Breast epithelium (tissue), 4 donors: ENCODE results near the gene ATXN1. TPM values are rescaled to one million over a fixed set of nuclear protein-coding genes. Genes with fewer than 3 reads are reported as not detected.

ENCODE experiments used
- DNase-seq, 2 donors: peaks; one replicate each; pipeline ENCODE4 v3.0.0-alpha.2; 2019; ENCODE audit warnings: low spot score in 2 of 2
- H3K27ac ChIP-seq, 2 donors: fragments of 200-600 bp; sonication (generic) in 1 of 2; one replicate each; pipeline ENCODE4 v1.5.1; 2016 to 2019; ENCODE audit warnings: mild to moderate bottlenecking in 1 of 2
- H3K27me3 ChIP-seq, 2 donors: fragments of 200-600 bp; sonication (generic) in 1 of 2; one replicate each; pipeline versions ENCODE4 v1.5.1 to v1.6.0; 2017 to 2019; ENCODE audit warnings: control low read depth in 1 of 2, mild to moderate bottlenecking in 1 of 2
- H3K36me3 ChIP-seq: fragments of 200-600 bp; one replicate; pipeline ENCODE4 v1.5.1; 2019
- H3K4me1 ChIP-seq, 2 donors: fragments of 200-600 bp; sonication (generic); one replicate each; pipeline ENCODE4 v1.5.1; 2016 to 2019; ENCODE audit warnings: control low read depth in 1 of 2
- H3K4me3 ChIP-seq, 3 donors: fragments of 200-600 bp; sonication (generic); 1 replicate in 2 of 3; 2 replicates in 1 of 3; pipeline ENCODE4 v1.5.1; 2016 to 2019; ENCODE audit warnings: mild to moderate bottlenecking in 3 of 3, moderate library complexity in 2 of 3
- H3K9me3 ChIP-seq, 2 donors: fragments of 200-600 bp; sonication (generic) in 1 of 2; one replicate each; pipeline ENCODE4 v1.5.1; 2016 to 2019; ENCODE audit warnings: control low read depth in 1 of 2
- CTCF ChIP-seq, 3 donors: fragments of 450-650 bp; IDR thresholded peaks; one replicate each; pipeline ENCODE4 v1.5.1; 2016 to 2017; ENCODE audit warnings: antibody characterized with exemption in 3 of 3, mild to moderate bottlenecking in 3 of 3, moderate library complexity in 3 of 3
- POLR2A ChIP-seq: fragments of 450-650 bp; IDR thresholded peaks from one replicate; pipeline ENCODE4 v1.6.1; 2016; ENCODE audit warnings: antibody characterized with exemption, mild to moderate bottlenecking, moderate library complexity
- POLR2AphosphoS5 ChIP-seq, 3 donors: sonication (generic); formaldehyde crosslinking; IDR thresholded peaks; one replicate each; pipeline ENCODE4 v1.6.1; 2017; ENCODE audit warnings: antibody characterized with exemption in 3 of 3
- intact Hi-C: fragments of 100-400 bp; cut with DNase I; formaldehyde crosslinking; loops from one replicate; pipeline ENCODE4 v1.15.1; 2023; ENCODE audit warnings: low total_unique reads
- total RNA-seq, 3 donors: library from RNA; depleted of rRNA; stranded (reverse); fragments of >200 nt; gene quantifications; one replicate each; pipeline ENCODE4 v1.1.0, GENCODE V29; 2016

Gene ATXN1
- total RNA-seq, 3 donors from 2014 or later = 26.7 to 63.2 (median 37.4) TPM

- intact Hi-C loops = loop anchor here (5.0 kb wide), 1 partner anchor 675 kb away; no protein-coding TSS in a partner anchor
- H3K27ac ChIP-seq = no peak overlapping the region
- H3K4me1 ChIP-seq = no peaks in the 10 kb centered on the region
- H3K36me3 ChIP-seq = no peaks in the 10 kb centered on the region
- TF ChIP-seq CTCF (IDR thresholded peaks at IDR 0.05) = no peak
- TF ChIP-seq POLR2A = no peak
- no peak for TF ChIP-seq POLR2AphosphoS5 (IDR thresholded peaks at IDR 0.05)
- no peaks in the 10 kb centered on the region for H3K27me3 ChIP-seq
- H3K4me3 ChIP-seq = no peak overlapping the region
- no peaks in the 10 kb centered on the region for H3K9me3 ChIP-seq
- no peak for DNase-seq
These were observed 159.2 kb downstream of the ATXN1 start for GRCh38 chr6:16602035-16602434.

GRCh38 chr6:16600701-16601100, 160.6 kb downstream of the ATXN1 start:
- Histone ChIP-seq H3K27ac (no peak overlapping the region), H3K27me3 (no peaks in the 10 kb centered on the region), H3K36me3 (no peaks in the 10 kb centered on the region), H3K4me1 (no peaks in the 10 kb centered on the region), H3K9me3 (no peaks in the 10 kb centered on the region), H3K4me3 (no peak overlapping the region)
- DNase-seq = no peak
- TF ChIP-seq CTCF (IDR thresholded peaks at IDR 0.05) (no peak), POLR2A (no peak), POLR2AphosphoS5 (IDR thresholded peaks at IDR 0.05) (no peak)
- intact Hi-C loops = loop anchor here (5.0 kb wide), 1 partner anchor 673 kb away; no protein-coding TSS in a partner anchor

DNA sequence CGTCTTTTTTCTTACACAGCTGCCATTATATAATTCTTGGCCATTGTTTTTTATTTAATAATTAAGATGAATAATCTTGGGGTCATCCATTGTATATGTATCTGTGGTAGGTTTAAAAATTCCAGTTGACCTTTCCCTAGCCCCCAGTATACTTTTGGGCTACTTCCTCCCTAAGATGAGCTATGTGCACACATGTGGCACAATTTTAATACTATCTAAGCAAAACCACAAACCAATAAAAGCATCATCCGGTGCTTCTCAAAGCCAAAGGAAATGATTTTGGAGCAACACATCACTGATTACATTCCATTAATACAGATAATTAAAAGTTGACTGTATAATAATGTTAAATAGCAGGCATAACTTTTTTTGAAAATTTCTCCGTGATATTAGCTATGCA, 161.2 kb downstream of the ATXN1 start:
- Histone ChIP-seq H3K4me1 (no peaks in the 10 kb centered on the region), H3K9me3 (no peaks in the 10 kb centered on the region), H3K36me3 (no peaks in the 10 kb centered on the region), H3K27me3 (no peaks in the 10 kb centered on the region), H3K27ac (no peak overlapping the region), H3K4me3 (no peak overlapping the region)
- TF ChIP-seq CTCF (IDR thresholded peaks at IDR 0.05) = no peak
- no peak for TF ChIP-seq POLR2AphosphoS5 (IDR thresholded peaks at IDR 0.05)
- TF ChIP-seq POLR2A = no peak
- DNase-seq = no peak
- intact Hi-C loops = loop anchor here (5.0 kb wide), 1 partner anchor 673 kb away; no protein-coding TSS in a partner anchor

GRCh38 chr6:16596616-16597331, 164.5 kb downstream of the ATXN1 start:
- no peaks in the 10 kb centered on the region for H3K27me3 ChIP-seq
- H3K27ac ChIP-seq = no peak overlapping the region
- H3K4me1 ChIP-seq = no peaks in the 10 kb centered on the region
- intact Hi-C loops = no loop called here
- TF ChIP-seq POLR2A (no peak), POLR2AphosphoS5 (IDR thresholded peaks at IDR 0.05) (no peak), CTCF (IDR thresholded peaks at IDR 0.05) (no peak)
- no peaks in the 10 kb centered on the region for H3K36me3 ChIP-seq
- DNase-seq = no peak
- H3K9me3 ChIP-seq = no peaks in the 10 kb centered on the region
- H3K4me3 ChIP-seq = no peak overlapping the region

GRCh38 chr6:16595514-16596120, 165.6 kb downstream of the ATXN1 start:
- intact Hi-C loops = no loop called here
- no peak overlapping the region for H3K4me3 ChIP-seq
- no peaks in the 10 kb centered on the region for H3K4me1 ChIP-seq
- DNase-seq = no peak
- H3K36me3 ChIP-seq = no peaks in the 10 kb centered on the region
- no peaks in the 10 kb centered on the region for H3K9me3 ChIP-seq
- TF ChIP-seq CTCF (IDR thresholded peaks at IDR 0.05) (no peak), POLR2A (no peak), POLR2AphosphoS5 (IDR thresholded peaks at IDR 0.05) (no peak)
- H3K27ac ChIP-seq = no peak overlapping the region
- no peaks in the 10 kb centered on the region for H3K27me3 ChIP-seq
